PC-3 (cell line): ENCODE measurements around the gene CD248.

Source experiments
- EZH2 ChIP-seq: fragments of 300-600 bp; sonication (generic); IDR thresholded peaks from one replicate; pipeline ENCODE4 v1.6.1; 2017; ENCODE audit warnings: antibody characterized with exemption, mild to moderate bottlenecking, low read length; ENCODE audit not compliant: unreplicated experiment
- EZH2phosphoT487 ChIP-seq: fragments of 300-600 bp; sonication (generic); IDR thresholded peaks from 2 replicates; pipeline ENCODE4 v1.6.1; 2018; ENCODE audit warnings: mild to moderate bottlenecking, antibody characterized with exemption, low read length, borderline replicate concordance
- TF ChIP-seq, protein P1 (sequence below): fragments of 300-600 bp; sonication (generic); conservative IDR thresholded peaks from 2 replicates; pipeline ENCODE4 v1.5.1; 2017; ENCODE audit warnings: antibody characterized with exemption, low read depth, mild to moderate bottlenecking, low read length

DNA sequence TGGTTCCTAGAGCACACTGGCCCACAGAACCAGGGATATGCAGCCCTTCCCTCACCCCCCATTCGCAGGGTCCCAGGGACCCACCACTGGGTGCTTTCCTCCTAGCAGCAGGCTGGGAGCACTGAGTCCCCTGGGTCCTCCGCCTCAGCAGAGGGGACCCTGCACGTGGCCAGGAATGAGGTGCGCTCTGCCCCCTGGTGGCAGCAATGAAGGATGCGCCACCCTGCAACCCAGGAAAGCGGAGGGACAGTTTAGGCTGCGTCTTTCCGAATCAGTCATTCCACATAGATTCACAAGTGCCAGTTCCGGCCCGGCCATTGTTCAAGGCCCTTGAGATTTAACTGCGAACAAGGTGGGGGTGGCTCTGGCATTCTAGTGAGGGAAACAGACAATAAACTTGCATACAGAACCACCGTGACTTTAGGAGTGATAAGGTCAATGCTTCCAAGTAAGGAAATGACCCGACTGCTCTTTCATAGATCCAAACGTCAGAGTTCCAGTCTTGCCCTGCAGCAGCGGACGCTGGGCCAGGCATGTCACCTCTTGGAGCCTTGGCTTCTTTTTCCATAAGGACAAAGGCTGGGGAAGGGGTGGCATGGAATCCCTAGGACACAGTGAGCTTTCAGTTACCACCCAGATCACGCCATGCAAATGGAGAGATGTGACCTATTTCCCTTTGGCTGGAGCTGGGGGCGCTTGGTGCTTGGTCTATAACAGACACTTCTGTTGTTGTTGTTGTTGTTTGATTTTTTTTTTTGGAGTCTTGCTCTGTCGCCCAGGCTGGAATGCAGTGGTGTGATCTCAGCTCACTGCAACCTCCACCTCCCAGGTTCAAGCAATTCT lies 11.7 kb upstream of the CD248 start:
- TF ChIP-seq EZH2, result no peak
- TF ChIP-seq, protein P1, sequence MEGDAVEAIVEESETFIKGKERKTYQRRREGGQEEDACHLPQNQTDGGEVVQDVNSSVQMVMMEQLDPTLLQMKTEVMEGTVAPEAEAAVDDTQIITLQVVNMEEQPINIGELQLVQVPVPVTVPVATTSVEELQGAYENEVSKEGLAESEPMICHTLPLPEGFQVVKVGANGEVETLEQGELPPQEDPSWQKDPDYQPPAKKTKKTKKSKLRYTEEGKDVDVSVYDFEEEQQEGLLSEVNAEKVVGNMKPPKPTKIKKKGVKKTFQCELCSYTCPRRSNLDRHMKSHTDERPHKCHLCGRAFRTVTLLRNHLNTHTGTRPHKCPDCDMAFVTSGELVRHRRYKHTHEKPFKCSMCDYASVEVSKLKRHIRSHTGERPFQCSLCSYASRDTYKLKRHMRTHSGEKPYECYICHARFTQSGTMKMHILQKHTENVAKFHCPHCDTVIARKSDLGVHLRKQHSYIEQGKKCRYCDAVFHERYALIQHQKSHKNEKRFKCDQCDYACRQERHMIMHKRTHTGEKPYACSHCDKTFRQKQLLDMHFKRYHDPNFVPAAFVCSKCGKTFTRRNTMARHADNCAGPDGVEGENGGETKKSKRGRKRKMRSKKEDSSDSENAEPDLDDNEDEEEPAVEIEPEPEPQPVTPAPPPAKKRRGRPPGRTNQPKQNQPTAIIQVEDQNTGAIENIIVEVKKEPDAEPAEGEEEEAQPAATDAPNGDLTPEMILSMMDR, result peak; percentile 97
- no peak for TF ChIP-seq EZH2phosphoT487
